ENCODE results near the gene OTX1. TPM values are rescaled to one million over a fixed set of nuclear protein-coding genes. Genes with fewer than 3 reads are reported as not detected.
A peak's percentile ranks its signal among the peaks of the same experiment; 100 is the strongest.

The OTX1 gene
- total and polyA plus RNA-seq, 2 of the 8 experiments (the other 6 are each of a cell fraction or from before 2014, with no cell fraction given) = 0.24 to 3.3 TPM

DNA sequence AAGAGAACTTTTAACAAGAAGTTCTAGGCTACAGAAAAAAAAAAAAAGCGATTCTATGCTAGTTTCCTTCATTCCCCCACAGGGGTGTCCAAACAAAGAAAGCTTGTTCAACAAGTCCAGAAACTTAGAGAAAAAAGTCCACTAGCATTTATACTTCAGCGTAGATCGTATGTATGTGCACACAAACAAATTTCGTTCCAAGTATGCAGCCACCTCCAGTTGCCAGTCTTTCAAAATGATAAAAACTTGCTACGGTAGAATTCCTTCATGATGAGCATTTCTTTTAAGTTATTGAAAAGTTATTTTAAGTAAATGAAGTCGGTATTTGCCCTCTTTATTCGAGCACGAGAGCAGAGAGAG is 3.7 kb upstream of the OTX1 start:
- no peak overlapping the region for H4K8ac ChIP-seq (ENCODE audit: extremely low read depth, insufficient read depth, low read length)
- H3K23ac ChIP-seq (ENCODE audit: insufficient read length) = no peak overlapping the region
- peaks cover 4 to 65% (median 49%) of the 10 kb centered on the region in 4 experiments; a peak in 6 of 7 replicates for H3K27me3 ChIP-seq (replicated peaks in 1 of 4; ENCODE audit: control insufficient read depth in 3 of 4, extremely low read depth in 1 of 4, insufficient read depth in 3 of 4, low read length in 3 of 4)
- DNase-seq (ENCODE audit: low read depth in 1 of 2, low spot score in 2 of 2) (no peak), FAIRE-seq (no peak)
- H4K91ac ChIP-seq (replicated peaks; ENCODE audit: insufficient read length, low read length) = no peak overlapping the region
- no peak overlapping the region for H2BK12ac ChIP-seq (ENCODE audit: low read depth, low read length)
- no peaks in the 10 kb centered on the region for H3K79me2 ChIP-seq (ENCODE audit: control insufficient read depth in 1 of 2, insufficient read depth in 2 of 2, low read length in 2 of 2)
- H3K4me1 ChIP-seq (replicated peaks in 1 of 4; ENCODE audit: control insufficient read depth in 3 of 4, insufficient read depth in 4 of 4, low read length in 3 of 4) = peaks cover 4 to 34% (median 20%) of the 10 kb centered on the region in 4 experiments
- no peak overlapping the region for H3K14ac ChIP-seq (ENCODE audit: insufficient read length)
- H2BK20ac ChIP-seq (ENCODE audit: low read length) = no peak overlapping the region
- no peak overlapping the region for H2BK5ac ChIP-seq (ENCODE audit: low read depth, low read length)
- H3K18ac ChIP-seq (ENCODE audit: extremely low read depth, low read length) = no peak overlapping the region
- H3K36me3 ChIP-seq (ENCODE audit: control insufficient read depth in 2 of 4, insufficient read depth in 4 of 4, low read length in 3 of 4) = peaks cover 0 to 3% (median 0%) of the 10 kb centered on the region in 4 experiments; a peak in 1 of 8 replicates
- no peaks in the 10 kb centered on the region for H3K79me1 ChIP-seq (ENCODE audit: low read depth, low read length)
- WGBS, 2 experiments (ENCODE audit: extremely low coverage in 1 of 2, insufficient coverage in 1 of 2, insufficient read length in 1 of 2, insufficient replicate concordance in 2 of 2, low coverage in 1 of 2, low lambda C conversion rate in 2 of 2, missing lambda C conversion rate in 1 of 2) = 1% methylated on average over 8 of the region's 8 CpGs; no CpG with 5 or more reads in 1 of the 2 experiments
- H3K56ac ChIP-seq (replicated peaks; ENCODE audit: insufficient read length, low read depth, low read length) = no peak overlapping the region
- H3K4me2 ChIP-seq (ENCODE audit: insufficient read depth in 1 of 2, low read depth in 2 of 2, low read length in 2 of 2) = peak overlapping the region; percentile 86 to 97
- ChIA-PET CTCF (ENCODE audit: partially characterized antibody) (interaction anchor here (0.6 to 7.9 kb wide), 7 partner anchors 7 to 269 kb away, joined by 3 to 50 read pairs (median 3); no protein-coding TSS in a partner anchor), POLR2A (ENCODE audit: partially characterized antibody) (interaction anchor here (0.9 to 6.8 kb wide), 3 partner anchors 9 to 12 kb away, joined by 3 to 32 read pairs (median 5); no protein-coding TSS in a partner anchor)
- H3K9ac ChIP-seq (replicated peaks in 1 of 4; ENCODE audit: extremely low read depth in 1 of 4, low read depth in 3 of 4, low read length in 3 of 4) = no peak overlapping the region
- no peaks in the 10 kb centered on the region for H3K9me3 ChIP-seq (ENCODE audit: insufficient read depth in 2 of 2, low read depth in 1 of 2, low read length in 1 of 2)
- TF ChIP-seq CBX8 (IDR thresholded peaks at IDR 0.05; ENCODE audit: borderline replicate concordance, low read depth, low read length) = peak; percentile 76; the same call in 1 of the 2 replicates
- TF ChIP-seq CREB1 (IDR thresholded peaks at IDR 0.05) = no peak
- H4K5ac ChIP-seq (ENCODE audit: insufficient read length, low read depth, low read length) = no peak overlapping the region
- no peak overlapping the region for H2BK120ac ChIP-seq (replicated peaks; ENCODE audit: low read depth, low read length)
- H2AK5ac ChIP-seq (ENCODE audit: low read depth, low read length) = no peak overlapping the region
- peaks cover 0 to 2% of the 10 kb centered on the region in 2 experiments for H4K20me1 ChIP-seq (replicated peaks in 1 of 2; ENCODE audit: control insufficient read depth in 1 of 2, insufficient read depth in 2 of 2, low read length in 2 of 2)
- H3K23me2 ChIP-seq (ENCODE audit: low read depth, low read length) = peaks cover 38% of the 10 kb centered on the region
- H3K4me3 ChIP-seq (ENCODE audit: extremely low read depth in 1 of 4, insufficient read depth in 2 of 4, low read depth in 3 of 4, low read length in 4 of 4) = peak overlapping the region; percentile 53 to 80 (median 70); a peak in 7 of 8 replicates
- H3K4ac ChIP-seq (replicated peaks; ENCODE audit: insufficient read length, low read depth, low read length) = no peak overlapping the region
- H2AFZ ChIP-seq (ENCODE audit: low read length) = no peak overlapping the region
- H2BK15ac ChIP-seq (ENCODE audit: low read length) = no peak overlapping the region
- H3K27ac ChIP-seq (ENCODE audit: low read depth, low read length) = no peak overlapping the region

Measured in H1 (cell line).